GM21576 (cell line): ENCODE measurements around the gene CHRNG.

ENCODE experiments used
- ATAC-seq: cut with Tn5 transposase; IDR thresholded peaks from one replicate; pipeline ENCODE4 v1.9.1; 2021; ENCODE audit warnings: mild to moderate bottlenecking, moderate library complexity; ENCODE audit not compliant: unreplicated experiment

Gene CHRNG

GRCh38 chr2:232504438-232504837 is 35.1 kb upstream of the CHRNG start:
- ATAC-seq, result no peak

- ATAC-seq, result no peak
Measured at GRCh38 chr2:232505856-232506255, 33.6 kb upstream of the CHRNG start.

- ATAC-seq, result no peak
Measured at GRCh38 chr2:232506709-232507108, 32.8 kb upstream of the CHRNG start.

GRCh38 chr2:232508251-232508650 is 31.2 kb upstream of the CHRNG start:
- no peak for ATAC-seq

- ATAC-seq, result no peak
Measured at GRCh38 chr2:232511336-232511890, 28.1 kb upstream of the CHRNG start.

GRCh38 chr2:232512602-232513001 is 26.9 kb upstream of the CHRNG start:
- ATAC-seq, result no peak

- ATAC-seq, result no peak
Measured at GRCh38 chr2:232513353-232513752, 26.1 kb upstream of the CHRNG start.

GRCh38 chr2:232515639-232516038 is 23.9 kb upstream of the CHRNG start:
- ATAC-seq, result no peak

- ATAC-seq, result no peak
Measured at GRCh38 chr2:232516551-232516950, 22.9 kb upstream of the CHRNG start.

GRCh38 chr2:232518844-232519243 is 20.6 kb upstream of the CHRNG start:
- ATAC-seq, result no peak

GRCh38 chr2:232519581-232520438 is 19.7 kb upstream of the CHRNG start, which contains the start of gene PRSS56:
Gene PRSS56 (plus strand): TSS chr2:232520388. CDS start chr2:232520599, 211 bp downstream.
- no peak for ATAC-seq

GRCh38 chr2:232520489-232520888 is 19.0 kb upstream of the CHRNG start:
- no peak for ATAC-seq

- no peak for ATAC-seq
Measured at GRCh38 chr2:232521098-232521497, 18.4 kb upstream of the CHRNG start.

- ATAC-seq, result no peak
Measured at GRCh38 chr2:232521959-232522622, 17.4 kb upstream of the CHRNG start.

- ATAC-seq, result no peak
Measured at GRCh38 chr2:232522623-232523401, 16.7 kb upstream of the CHRNG start.

GRCh38 chr2:232523402-232523681 is 16.1 kb upstream of the CHRNG start:
- ATAC-seq, result no peak

GRCh38 chr2:232523682-232524597 is 15.6 kb upstream of the CHRNG start:
- ATAC-seq, result no peak

- ATAC-seq, result no peak
Measured at GRCh38 chr2:232524771-232525170, 14.7 kb upstream of the CHRNG start.

- ATAC-seq, result no peak
Measured at GRCh38 chr2:232525199-232525598, 14.3 kb upstream of the CHRNG start.

GRCh38 chr2:232525791-232526371 is 13.6 kb upstream of the CHRNG start, which contains the start of gene CHRND:
Gene CHRND (plus strand): TSS chr2:232526160. CDS start chr2:232526216, 56 bp downstream.
- ATAC-seq, result no peak
